SHP77 (cell line): ENCODE data around the gene ACOX1.

Source experiments
- DNase-seq, 2 experiments: peaks; one replicate each; lab custom pipeline; 2025; lab: John Stamatoyannopoulos, UW

ACOX1 gene

GRCh38 chr17:76008630-76009425 lies 29.9 kb upstream of the ACOX1 start:
- DNase-seq, result no peak

- DNase-seq, result no peak
These were observed 29.2 kb upstream of the ACOX1 start for GRCh38 chr17:76008208-76008607.

- no peak for DNase-seq
These were observed 28.8 kb upstream of the ACOX1 start for GRCh38 chr17:76007850-76008165.

GRCh38 chr17:76007131-76007849 lies 28.3 kb upstream of the ACOX1 start:
- DNase-seq, result no peak

- peak; percentile 82 to 85 for DNase-seq
These were observed 26.5 kb upstream of the ACOX1 start for GRCh38 chr17:76005263-76006149.

- DNase-seq, result no peak
These were observed 25.8 kb upstream of the ACOX1 start for GRCh38 chr17:76004750-76005262.

- DNase-seq, result no peak
These were observed 24.9 kb upstream of the ACOX1 start for GRCh38 chr17:76003915-76004314.

GRCh38 chr17:76002100-76002499 lies 23.1 kb upstream of the ACOX1 start:
- DNase-seq, result no peak

GRCh38 chr17:76000755-76001521 lies 22.0 kb upstream of the ACOX1 start, which contains the start of gene CDK3:
Gene CDK3 (plus strand): TSS chr17:76000855. CDS start chr17:76001426, 571 bp downstream.
- DNase-seq, result no peak

GRCh38 chr17:76000016-76000754 lies 21.2 kb upstream of the ACOX1 start:
- peak; percentile 53 to 71 for DNase-seq

GRCh38 chr17:75998327-75998795 lies 19.4 kb upstream of the ACOX1 start:
- DNase-seq, result no peak

GRCh38 chr17:75996665-75997590 lies 18.0 kb upstream of the ACOX1 start:
- DNase-seq, result no peak

GRCh38 chr17:75995385-75995925 lies 16.5 kb upstream of the ACOX1 start:
- DNase-seq, result no peak

- no peak for DNase-seq
These were observed 15.9 kb upstream of the ACOX1 start for GRCh38 chr17:75994802-75995370.

- DNase-seq, result no peak
These were observed 12.4 kb upstream of the ACOX1 start for GRCh38 chr17:75991396-75991795.

GRCh38 chr17:75987041-75987440 lies 8.1 kb upstream of the ACOX1 start:
- no peak for DNase-seq

- DNase-seq, result no peak
These were observed 7.0 kb upstream of the ACOX1 start for GRCh38 chr17:75985986-75986385.

- no peak for DNase-seq
These were observed 4.7 kb upstream of the ACOX1 start for GRCh38 chr17:75983501-75984181.
